GM12874 (cell line): ENCODE measurements around the gene GCK.

Experiments used
- CTCF ChIP-seq: IDR thresholded peaks from 2 replicates; pipeline ENCODE4 v1.5.1; 2011; ENCODE audit warnings: low read depth, mild to moderate bottlenecking, control low read depth, low read length, moderate library complexity; ENCODE audit not compliant: insufficient read depth

GCK gene

GRCh38 chr7:44196450-44196872 lies 7.2 kb upstream of the GCK start:
- TF ChIP-seq CTCF, result peak; percentile 79

GRCh38 chr7:44195889-44196288 lies 6.7 kb upstream of the GCK start:
- no peak for TF ChIP-seq CTCF

- TF ChIP-seq CTCF, result no peak
These were observed 5.4 kb upstream of the GCK start for GRCh38 chr7:44194562-44195145.

- TF ChIP-seq CTCF, result no peak
These were observed 4.8 kb upstream of the GCK start for GRCh38 chr7:44194069-44194468.

- TF ChIP-seq CTCF, result no peak
These were observed 4.0 kb upstream of the GCK start for GRCh38 chr7:44193011-44193802.

GRCh38 chr7:44191171-44191570 lies 1.9 kb upstream of the GCK start:
- no peak for TF ChIP-seq CTCF

- TF ChIP-seq CTCF, result no peak
These were observed 994 bp upstream of the GCK start for GRCh38 chr7:44189993-44190872.
